ENCODE results near the gene RBM6.

The RBM6 gene

GRCh38 chr3:50089609-50089945 is 149.6 kb downstream of the RBM6 start:
- no peak for DNase-seq (ENCODE audit: low spot score)

GRCh38 chr3:50090984-50091383 is 151.0 kb downstream of the RBM6 start:
- DNase-seq (ENCODE audit: low spot score): no peak

GRCh38 chr3:50095352-50095998 is 155.5 kb downstream of the RBM6 start:
- no peak for DNase-seq (ENCODE audit: low spot score)

GRCh38 chr3:50100386-50100785 is 160.4 kb downstream of the RBM6 start:
- DNase-seq (ENCODE audit: low spot score): no peak

- DNase-seq (ENCODE audit: low spot score): no peak
Measured at GRCh38 chr3:50100956-50101845, 161.3 kb downstream of the RBM6 start.

- DNase-seq (ENCODE audit: low spot score): no peak
Measured at GRCh38 chr3:50102558-50102957, 162.6 kb downstream of the RBM6 start.

- DNase-seq (ENCODE audit: low spot score): no peak
Measured at GRCh38 chr3:50111757-50112156, 171.8 kb downstream of the RBM6 start.

GRCh38 chr3:50112462-50112861 is 172.5 kb downstream of the RBM6 start:
- DNase-seq (ENCODE audit: low spot score): no peak

GRCh38 chr3:50117120-50117519 is 177.2 kb downstream of the RBM6 start:
- DNase-seq (ENCODE audit: low spot score): no peak

GRCh38 chr3:50118237-50118636 is 178.3 kb downstream of the RBM6 start:
- no peak for DNase-seq (ENCODE audit: low spot score)

- no peak for DNase-seq (ENCODE audit: low spot score)
Measured at GRCh38 chr3:50119786-50120185, 179.8 kb downstream of the RBM6 start.

- no peak for DNase-seq (ENCODE audit: low spot score)
Measured at GRCh38 chr3:50120364-50121071, 180.6 kb downstream of the RBM6 start.

GRCh38 chr3:50121072-50122032 is 181.4 kb downstream of the RBM6 start:
- peak; percentile 79 for DNase-seq (ENCODE audit: low spot score)

GRCh38 chr3:50122071-50122470 is 182.1 kb downstream of the RBM6 start:
- no peak for DNase-seq (ENCODE audit: low spot score)

- no peak for DNase-seq (ENCODE audit: low spot score)
Measured at GRCh38 chr3:50122661-50123391, 182.9 kb downstream of the RBM6 start.

GRCh38 chr3:50123394-50124051 is 183.6 kb downstream of the RBM6 start:
- no peak for DNase-seq (ENCODE audit: low spot score)

GRCh38 chr3:50124052-50124799 is 184.3 kb downstream of the RBM6 start:
- no peak for DNase-seq (ENCODE audit: low spot score)

- DNase-seq (ENCODE audit: low spot score): no peak
Measured at GRCh38 chr3:50124800-50125178, 184.8 kb downstream of the RBM6 start.

- no peak for DNase-seq (ENCODE audit: low spot score)
Measured at GRCh38 chr3:50125541-50126286, 185.8 kb downstream of the RBM6 start.
